SK-N-SH treated with all-trans-retinoic acid at 6 μM for 48 hours (cell line): Measurements from ENCODE around the gene TPGS1.

ENCODE experiments used
- ARNTL ChIP-seq: fragments of 450-650 bp; formaldehyde crosslinking; IDR thresholded peaks from 2 replicates; pipeline ENCODE4 v1.5.0; 2020; ENCODE audit warnings: low read depth, mild to moderate bottlenecking, moderate library complexity, borderline replicate concordance
- CSDC2 ChIP-seq: fragments of 250-450 bp; sonication (Bioruptor Pico); IDR thresholded peaks from 2 replicates; pipeline ENCODE4 v1.5.0; 2020; ENCODE audit warnings: mild to moderate bottlenecking, moderate library complexity
- PPARA ChIP-seq: fragments of 250-450 bp; sonication (Bioruptor Pico); IDR thresholded peaks from 2 replicates; pipeline ENCODE4 v1.5.0; 2020; ENCODE audit warnings: mild to moderate bottlenecking, borderline replicate concordance
- RARB ChIP-seq: fragments of 250-450 bp; sonication (Bioruptor Pico); IDR thresholded peaks from 2 replicates; pipeline ENCODE4 v1.8.0; 2021; ENCODE audit warnings: mild to moderate bottlenecking, moderate library complexity
- SNAI2 ChIP-seq: fragments of 250-450 bp; sonication (Bioruptor Pico); IDR thresholded peaks from 2 replicates; pipeline ENCODE4 v1.5.0; 2020; ENCODE audit warnings: mild to moderate bottlenecking, moderate library complexity
- TCF4 ChIP-seq: fragments of 250-450 bp; sonication (Bioruptor Pico); IDR thresholded peaks from 2 replicates; pipeline ENCODE4 v1.8.0; 2021; ENCODE audit warnings: mild to moderate bottlenecking, moderate library complexity, borderline replicate concordance
- TOX ChIP-seq: fragments of 250-450 bp; sonication (Bioruptor Pico); IDR thresholded peaks from 2 replicates; pipeline ENCODE4 v1.8.0; 2021; ENCODE audit warnings: mild to moderate bottlenecking, moderate library complexity, borderline replicate concordance
- ZFP3 ChIP-seq: fragments of 250-450 bp; sonication (Bioruptor Pico); IDR thresholded peaks from 2 replicates; pipeline ENCODE4 v1.5.0; 2020; ENCODE audit warnings: mild to moderate bottlenecking, moderate library complexity
- ZNF565 ChIP-seq: fragments of 450-650 bp; formaldehyde crosslinking; conservative IDR thresholded peaks from 2 replicates; pipeline ENCODE4 v1.5.0; 2020; ENCODE audit warnings: low read depth, mild to moderate bottlenecking, moderate library complexity
- TF ChIP-seq, protein P1 (sequence below): fragments of 250-450 bp; sonication (Bioruptor Pico); IDR thresholded peaks from 2 replicates; pipeline ENCODE4 v1.5.0; 2020; ENCODE audit warnings: mild to moderate bottlenecking, moderate library complexity
- TF ChIP-seq, protein P2 (sequence below): fragments of 250-450 bp; sonication (Bioruptor Pico); IDR thresholded peaks from 2 replicates; pipeline ENCODE4 v1.8.0; 2020; ENCODE audit warnings: mild to moderate bottlenecking, moderate library complexity, borderline replicate concordance
- TF ChIP-seq, protein P3 (sequence below): fragments of 250-450 bp; sonication (Bioruptor Pico); IDR thresholded peaks from 2 replicates; pipeline ENCODE4 v1.5.1; 2020; ENCODE audit warnings: low read depth, mild to moderate bottlenecking, moderate library complexity

DNA sequence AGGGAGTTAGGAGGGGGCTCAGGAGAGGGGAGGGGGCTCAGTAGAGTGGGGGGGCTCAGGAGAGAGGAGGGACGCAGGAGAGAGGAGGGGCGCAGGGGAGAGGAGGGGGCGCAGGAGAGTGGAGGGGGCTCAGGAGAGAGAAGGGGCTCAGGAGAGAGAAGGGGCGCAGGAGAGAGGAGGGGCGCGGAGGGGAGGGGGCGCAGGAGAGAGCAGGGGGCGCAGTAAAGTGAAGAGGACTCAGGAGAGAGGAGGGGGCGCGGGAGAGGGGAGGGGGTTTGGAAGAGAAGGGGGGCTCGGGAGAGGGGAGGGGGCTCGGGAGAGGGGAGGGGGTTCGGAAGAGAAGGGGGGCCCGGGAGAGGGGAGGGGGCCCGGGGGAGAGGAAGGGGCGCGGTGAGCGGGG, 10.3 kb upstream of the TPGS1 start:
- TF ChIP-seq, protein P1, sequence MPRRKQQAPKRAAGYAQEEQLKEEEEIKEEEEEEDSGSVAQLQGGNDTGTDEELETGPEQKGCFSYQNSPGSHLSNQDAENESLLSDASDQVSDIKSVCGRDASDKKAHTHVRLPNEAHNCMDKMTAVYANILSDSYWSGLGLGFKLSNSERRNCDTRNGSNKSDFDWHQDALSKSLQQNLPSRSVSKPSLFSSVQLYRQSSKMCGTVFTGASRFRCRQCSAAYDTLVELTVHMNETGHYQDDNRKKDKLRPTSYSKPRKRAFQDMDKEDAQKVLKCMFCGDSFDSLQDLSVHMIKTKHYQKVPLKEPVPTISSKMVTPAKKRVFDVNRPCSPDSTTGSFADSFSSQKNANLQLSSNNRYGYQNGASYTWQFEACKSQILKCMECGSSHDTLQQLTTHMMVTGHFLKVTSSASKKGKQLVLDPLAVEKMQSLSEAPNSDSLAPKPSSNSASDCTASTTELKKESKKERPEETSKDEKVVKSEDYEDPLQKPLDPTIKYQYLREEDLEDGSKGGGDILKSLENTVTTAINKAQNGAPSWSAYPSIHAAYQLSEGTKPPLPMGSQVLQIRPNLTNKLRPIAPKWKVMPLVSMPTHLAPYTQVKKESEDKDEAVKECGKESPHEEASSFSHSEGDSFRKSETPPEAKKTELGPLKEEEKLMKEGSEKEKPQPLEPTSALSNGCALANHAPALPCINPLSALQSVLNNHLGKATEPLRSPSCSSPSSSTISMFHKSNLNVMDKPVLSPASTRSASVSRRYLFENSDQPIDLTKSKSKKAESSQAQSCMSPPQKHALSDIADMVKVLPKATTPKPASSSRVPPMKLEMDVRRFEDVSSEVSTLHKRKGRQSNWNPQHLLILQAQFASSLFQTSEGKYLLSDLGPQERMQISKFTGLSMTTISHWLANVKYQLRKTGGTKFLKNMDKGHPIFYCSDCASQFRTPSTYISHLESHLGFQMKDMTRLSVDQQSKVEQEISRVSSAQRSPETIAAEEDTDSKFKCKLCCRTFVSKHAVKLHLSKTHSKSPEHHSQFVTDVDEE (CRISPR knock-in tag) = no peak
- TF ChIP-seq, protein P2, sequence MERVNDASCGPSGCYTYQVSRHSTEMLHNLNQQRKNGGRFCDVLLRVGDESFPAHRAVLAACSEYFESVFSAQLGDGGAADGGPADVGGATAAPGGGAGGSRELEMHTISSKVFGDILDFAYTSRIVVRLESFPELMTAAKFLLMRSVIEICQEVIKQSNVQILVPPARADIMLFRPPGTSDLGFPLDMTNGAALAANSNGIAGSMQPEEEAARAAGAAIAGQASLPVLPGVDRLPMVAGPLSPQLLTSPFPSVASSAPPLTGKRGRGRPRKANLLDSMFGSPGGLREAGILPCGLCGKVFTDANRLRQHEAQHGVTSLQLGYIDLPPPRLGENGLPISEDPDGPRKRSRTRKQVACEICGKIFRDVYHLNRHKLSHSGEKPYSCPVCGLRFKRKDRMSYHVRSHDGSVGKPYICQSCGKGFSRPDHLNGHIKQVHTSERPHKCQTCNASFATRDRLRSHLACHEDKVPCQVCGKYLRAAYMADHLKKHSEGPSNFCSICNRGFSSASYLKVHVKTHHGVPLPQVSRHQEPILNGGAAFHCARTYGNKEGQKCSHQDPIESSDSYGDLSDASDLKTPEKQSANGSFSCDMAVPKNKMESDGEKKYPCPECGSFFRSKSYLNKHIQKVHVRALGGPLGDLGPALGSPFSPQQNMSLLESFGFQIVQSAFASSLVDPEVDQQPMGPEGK = no peak
- TF ChIP-seq SNAI2 (no peak), CSDC2 (CRISPR knock-in tag) (no peak), ZNF565 (CRISPR knock-in tag) (no peak), ARNTL (CRISPR knock-in tag) (no peak), PPARA (no peak), RARB (CRISPR knock-in tag) (no peak), ZFP3 (CRISPR knock-in tag) (no peak), TCF4 (no peak), TOX (CRISPR knock-in tag) (no peak)
- TF ChIP-seq, protein P3, sequence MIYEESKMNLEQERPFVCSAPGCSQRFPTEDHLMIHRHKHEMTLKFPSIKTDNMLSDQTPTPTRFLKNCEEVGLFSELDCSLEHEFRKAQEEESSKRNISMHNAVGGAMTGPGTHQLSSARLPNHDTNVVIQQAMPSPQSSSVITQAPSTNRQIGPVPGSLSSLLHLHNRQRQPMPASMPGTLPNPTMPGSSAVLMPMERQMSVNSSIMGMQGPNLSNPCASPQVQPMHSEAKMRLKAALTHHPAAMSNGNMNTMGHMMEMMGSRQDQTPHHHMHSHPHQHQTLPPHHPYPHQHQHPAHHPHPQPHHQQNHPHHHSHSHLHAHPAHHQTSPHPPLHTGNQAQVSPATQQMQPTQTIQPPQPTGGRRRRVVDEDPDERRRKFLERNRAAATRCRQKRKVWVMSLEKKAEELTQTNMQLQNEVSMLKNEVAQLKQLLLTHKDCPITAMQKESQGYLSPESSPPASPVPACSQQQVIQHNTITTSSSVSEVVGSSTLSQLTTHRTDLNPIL (CRISPR knock-in tag) = no peak
